ENCODE measurements around the gene SGTA.

Gene SGTA

GRCh38 chr19:2771786-2772674 lies 11.0 kb downstream of the SGTA start:
- no peak for FAIRE-seq

GRCh38 chr19:2770055-2771013 lies 12.7 kb downstream of the SGTA start:
- FAIRE-seq, result no peak

More at GRCh38 chr19:2771786-2772674, 11.0 kb downstream of the SGTA start:
- no peak for DNase-seq (ENCODE audit: low spot score)

GRCh38 chr19:2769218-2769617 lies 13.9 kb downstream of the SGTA start:
- no peak for FAIRE-seq
- DNase-seq (ENCODE audit: low spot score), result no peak

More at GRCh38 chr19:2770055-2771013, 12.7 kb downstream of the SGTA start:
- DNase-seq (ENCODE audit: low spot score), result no peak

- DNase-seq (ENCODE audit: low spot score) (no peak), FAIRE-seq (no peak)
Measured at GRCh38 chr19:2768365-2769132, 14.5 kb downstream of the SGTA start.

- FAIRE-seq, result no peak
Measured at GRCh38 chr19:2767688-2768087, 15.4 kb downstream of the SGTA start.

GRCh38 chr19:2766594-2767372 lies 16.3 kb downstream of the SGTA start:
- FAIRE-seq (no peak), DNase-seq (ENCODE audit: low spot score) (no peak)

More at GRCh38 chr19:2767688-2768087, 15.4 kb downstream of the SGTA start:
- no peak for DNase-seq (ENCODE audit: low spot score)

- FAIRE-seq (no peak), DNase-seq (ENCODE audit: low spot score) (no peak)
Measured at GRCh38 chr19:2765376-2765775, 17.7 kb downstream of the SGTA start.

- DNase-seq (ENCODE audit: low spot score) (no peak), FAIRE-seq (no peak)
Measured at GRCh38 chr19:2764945-2765344, 18.1 kb downstream of the SGTA start.

- DNase-seq (ENCODE audit: low spot score) (no peak), FAIRE-seq (no peak)
Measured at GRCh38 chr19:2763687-2764086, 19.4 kb downstream of the SGTA start.

- FAIRE-seq (no peak), DNase-seq (ENCODE audit: low spot score) (no peak)
Measured at GRCh38 chr19:2762783-2763496, 20.1 kb downstream of the SGTA start.

GRCh38 chr19:2761876-2762782 lies 20.9 kb downstream of the SGTA start:
- DNase-seq (ENCODE audit: low spot score), result no peak
- no peak for FAIRE-seq

- no peak for FAIRE-seq
- no peak for DNase-seq (ENCODE audit: low spot score)
Measured at GRCh38 chr19:2761309-2761677, 21.8 kb downstream of the SGTA start.

- FAIRE-seq, result no peak
- no peak for DNase-seq (ENCODE audit: low spot score)
Measured at GRCh38 chr19:2759965-2760364, 23.1 kb downstream of the SGTA start.

- DNase-seq (ENCODE audit: low spot score) (no peak), FAIRE-seq (no peak)
Measured at GRCh38 chr19:2759362-2759761, 23.7 kb downstream of the SGTA start.

- no peak for DNase-seq (ENCODE audit: low spot score)
- no peak for FAIRE-seq
Measured at GRCh38 chr19:2758601-2759313, 24.3 kb downstream of the SGTA start.

- FAIRE-seq (no peak), DNase-seq (ENCODE audit: low spot score) (no peak)
Measured at GRCh38 chr19:2756921-2757881, 25.9 kb downstream of the SGTA start.

GRCh38 chr19:2756477-2756876 lies 26.6 kb downstream of the SGTA start:
- FAIRE-seq (no peak), DNase-seq (ENCODE audit: low spot score) (no peak)
